GM12878 (cell line): Measurements from ENCODE around the gene ATAD5. TPM values are rescaled to one million over a fixed set of nuclear protein-coding genes. Genes with fewer than 3 reads are reported as not detected.

Experiments used
- ATAC-seq: fragments of 200-7000 bp; cut with Tn5 transposase; 3 replicates; pipeline ENCODE4 v1.9.1; 2020; ENCODE audit warnings: mild to moderate bottlenecking, moderate library complexity
- BruUV-seq: library from RNA; stranded (reverse); fragments of 400-500 nt; replicated peaks from 2 replicates; lab custom pipeline; 2021; lab: Mats Ljungman, UMichigan
- CTCF ChIA-PET: fragments of 300-600 bp; sonication (Branson Sonifier 250); formaldehyde crosslinking; extraction: SDS; loops from one replicate; lab custom pipeline; 2021; ENCODE audit warnings: inconsistent platforms; lab: Yijun Ruan, JAX
- POLR2A ChIA-PET: fragments of 350-600 bp; formaldehyde crosslinking; extraction: SDS; loops from one replicate; lab custom pipeline; 2021; ENCODE audit warnings: inconsistent platforms; lab: Charles Lee
- RAD21 ChIA-PET: fragments of 300-600 bp; sonication (Branson Sonifier 250); formaldehyde crosslinking; loops from one replicate; lab custom pipeline; 2023; ENCODE audit warnings: antibody characterized with exemption; ENCODE audit not compliant: unreplicated experiment; lab: Charles Lee
- SMC1A ChIA-PET: fragments of 300-600 bp; sonication (Branson Sonifier 250); formaldehyde crosslinking; loops from one replicate; lab custom pipeline; 2023; ENCODE audit not compliant: unreplicated experiment, uncharacterized antibody; lab: Charles Lee
- DNase-seq: peaks from one replicate; pipeline ENCODE4 v3.0.0-alpha.2; 2011; ENCODE audit warnings: low read depth, low spot score
- FAIRE-seq: peaks from 3 replicates; lab custom pipeline; 2011; peaks lifted over from hg19 to GRCh38; lab: Jason Lieb, UNC
- H2AFZ ChIP-seq: 2 replicates; pipeline ENCODE4 v1.6.0; 2011; ENCODE audit warnings: low read depth, low read length, control low read depth; ENCODE audit not compliant: control insufficient read depth
- H3K27ac ChIP-seq: 2 replicates; pipeline ENCODE4 v1.5.1; 2011; ENCODE audit warnings: control low read depth; ENCODE audit not compliant: control insufficient read depth, insufficient read depth
- H3K27me3 ChIP-seq, 2 experiments: replicated peaks in 1 of 2; 2 replicates each; pipeline versions ENCODE4 v1.6.0 to v1.6.1; 2011; ENCODE audit warnings: low read length in 1 of 2; ENCODE audit not compliant: control insufficient read depth in 2 of 2, insufficient read depth in 2 of 2
- H3K36me3 ChIP-seq, 2 experiments: 2 replicates each; pipeline ENCODE4 v1.5.1; 2011; ENCODE audit warnings: low read length in 1 of 2; ENCODE audit not compliant: control insufficient read depth in 2 of 2, insufficient read depth in 2 of 2
- H3K4me1 ChIP-seq: 2 replicates; pipeline ENCODE4 v1.6.1; 2011; ENCODE audit warnings: mild to moderate bottlenecking, low read length, moderate library complexity, mixed read lengths; ENCODE audit not compliant: control insufficient read depth, insufficient read depth
- H3K4me2 ChIP-seq: 2 replicates; pipeline ENCODE4 v1.6.0; 2011; ENCODE audit warnings: control low read depth; ENCODE audit not compliant: control insufficient read depth, insufficient read depth
- H3K4me3 ChIP-seq: fragments of 200-600 bp; sonication (generic); 2 replicates; pipeline ENCODE4 v1.5.1; 2016
- H3K79me2 ChIP-seq: 2 replicates; pipeline ENCODE4 v1.6.0; 2011; ENCODE audit warnings: low read length; ENCODE audit not compliant: control insufficient read depth, insufficient read depth
- H3K9ac ChIP-seq: 2 replicates; pipeline ENCODE4 v1.8.0; 2011; ENCODE audit warnings: low read length, control low read depth, mixed read lengths; ENCODE audit not compliant: control insufficient read depth, insufficient read depth
- H3K9me3 ChIP-seq: replicated peaks from 3 replicates; pipeline ENCODE4 v1.5.1; 2011; ENCODE audit warnings: mild to moderate bottlenecking, low read length; ENCODE audit not compliant: control insufficient read depth, insufficient read depth
- H4K20me1 ChIP-seq: 2 replicates; pipeline ENCODE4 v1.6.0; 2011; ENCODE audit not compliant: control insufficient read depth, insufficient read depth
- CREM ChIP-seq: IDR thresholded peaks from 2 replicates; pipeline ENCODE4 v1.6.1; 2014; ENCODE audit warnings: antibody characterized with exemption, low read depth
- EP300 ChIP-seq, 2 experiments: fragments of 150-350 bp in 1 of 2; IDR thresholded peaks; 2 replicates each; pipeline ENCODE4 v1.6.1; 2011 to 2012; ENCODE audit warnings: low read depth in 2 of 2, low read length in 2 of 2, borderline replicate concordance in 1 of 2, improper control_type of control experiment in 1 of 2, inconsistent platforms in 1 of 2; ENCODE audit not compliant: control insufficient read depth in 1 of 2
- HDAC2 ChIP-seq: fragments of 200-600 bp; sonication (generic); IDR thresholded peaks from 2 replicates; pipeline ENCODE4 v1.6.1; 2017
- IRF5 ChIP-seq: fragments of 450-650 bp; IDR thresholded peaks from 2 replicates; pipeline ENCODE4 v1.6.1; 2017; ENCODE audit warnings: borderline replicate concordance
- MTA3 ChIP-seq: IDR thresholded peaks from 2 replicates; pipeline ENCODE4 v1.6.1; 2012; ENCODE audit warnings: low read length, inconsistent platforms, borderline replicate concordance
- MYB ChIP-seq: fragments of 150-350 bp; IDR thresholded peaks from 2 replicates; pipeline ENCODE4 v1.6.1; 2014; ENCODE audit warnings: mild to moderate bottlenecking, low read depth, low read length, borderline replicate concordance
- SP1 ChIP-seq: IDR thresholded peaks from one replicate; pipeline ENCODE4 v1.6.1; 2011; ENCODE audit warnings: low read depth, low read length
- TAF1 ChIP-seq: IDR thresholded peaks from 2 replicates; pipeline ENCODE4 v1.6.1; 2011; ENCODE audit warnings: mild to moderate bottlenecking, low read depth, low read length, borderline replicate concordance
- TBL1XR1 ChIP-seq: IDR thresholded peaks from 2 replicates; pipeline ENCODE4 v1.6.1; 2012; ENCODE audit warnings: low read depth, low read length, improper control_type of control experiment
- ZBTB4 ChIP-seq: fragments of 450-650 bp; formaldehyde crosslinking; IDR thresholded peaks from 2 replicates; pipeline ENCODE4 v1.4.0; 2022; ENCODE audit warnings: mild to moderate bottlenecking, moderate library complexity
- ZBTB40 ChIP-seq: fragments of 450-650 bp; IDR thresholded peaks from 2 replicates; pipeline ENCODE4 v1.6.1; 2016; ENCODE audit warnings: mild to moderate bottlenecking, moderate library complexity, borderline replicate concordance
- WGBS: methylation state at CpG from one replicate; pipeline ENCODE4 v1.1.6; 2016; ENCODE audit warnings: low lambda C conversion rate; ENCODE audit not compliant: insufficient replicate concordance, insufficient coverage; ENCODE audit errors: missing lambda C conversion rate; 5-methylcytosine and 5-hydroxymethylcytosine counted together
- in situ Hi-C: fragments of 300-500 bp; cut with MboI; formaldehyde crosslinking; loops from 9 replicates; pipeline ENCODE4 v1.14.3; 2018; ENCODE audit warnings: mixed read lengths
- intact Hi-C: fragments of 100-400 bp; cut with micrococcal nuclease; formaldehyde crosslinking; loops from one replicate; pipeline ENCODE4 v1.14.2; 2022; ENCODE audit not compliant: unreplicated experiment
- polyA plus RNA-seq, 11 experiments: library from polyadenylated mRNA; depleted of rRNA in 4 of 11; unstranded in 6 of 11; stranded (reverse) in 5 of 11; fragments of >200 nt; fragmentation: Nextera tagmentation in 4 of 11; fragmentation: Illumina TruSeq in 1 of 11; extraction: Ambion mirVana in 4 of 11; extraction: Trizol in 1 of 11; gene quantifications; 1 replicate in 1 of 11; 2 replicates in 10 of 11; pipeline versions ENCODE4 v1.2.1 to v1.2.3, GENCODE V29; 2011 to 2016; ENCODE audit warnings: inconsistent platforms in 2 of 11, missing spikeins in 2 of 11, low read depth in 1 of 11
- total RNA-seq, 4 experiments: library from RNA; depleted of rRNA in 3 of 4; stranded (reverse); fragments of >200 nt in 3 of 4; fragmentation: Illumina TruSeq in 1 of 4; extraction: Trizol in 1 of 4; gene quantifications; 2 replicates each; pipeline versions ENCODE4 v1.2.1 to v1.2.3, GENCODE V29; 2013 to 2021

Gene ATAD5
- total and polyA plus RNA-seq, 10 of the 15 experiments (the other 5 are each of a cell fraction or from before 2014, with no cell fraction given), result 3.8 to 19.7 (median 13.2) TPM

- intact Hi-C loops (no loop called here), in situ Hi-C loops (no loop called here)
- ChIA-PET CTCF (interaction anchor here (1.3 kb wide), 1 partner anchor 14 kb away, joined by 3 read pairs; no protein-coding TSS in a partner anchor), POLR2A (no interaction called here), RAD21 (no interaction called here), SMC1A (interaction anchor here (2.6 kb wide), 1 partner anchor 9 kb away, joined by 7 read pairs; no protein-coding TSS in a partner anchor)
- no peak overlapping the region for H3K9ac ChIP-seq
- DNase-seq (no peak), FAIRE-seq (no peak), ATAC-seq (no peak)
- BruUV-seq, result no TSS peak
- H3K27ac ChIP-seq, result no peak overlapping the region
- H4K20me1 ChIP-seq, result no peaks in the 10 kb centered on the region
- H3K4me1 ChIP-seq, result peaks cover 6% of the 10 kb centered on the region
- H3K27me3 ChIP-seq, result no peaks in the 10 kb centered on the region; a peak in 1 of 4 replicates
- H3K4me2 ChIP-seq, result no peak overlapping the region
- no peaks in the 10 kb centered on the region for H3K79me2 ChIP-seq
- no peak overlapping the region for H3K4me3 ChIP-seq
- WGBS, result 79% methylated on average over 8 of the region's 8 CpGs
- H3K36me3 ChIP-seq, result no peaks in the 10 kb centered on the region
- H2AFZ ChIP-seq, result no peak overlapping the region
- H3K9me3 ChIP-seq, result no peaks in the 10 kb centered on the region
- TF ChIP-seq ZBTB40 (no peak), CREM (no peak), MTA3 (no peak), SP1 (no peak), ZBTB4 (CRISPR knock-in tag) (no peak), TAF1 (no peak), TBL1XR1 (no peak), IRF5 (no peak), EP300 (IDR thresholded peaks at IDR 0.05; ENCODE audit: borderline replicate concordance in 1 of 2, control insufficient read depth in 1 of 2, low read depth in 2 of 2, low read length in 2 of 2) (no peak), MYB (no peak), HDAC2 (no peak)
These were observed 97.4 kb downstream of the ATAD5 start for GRCh38 chr17:30929081-30929633.
